Fibroblast of skin of abdomen (primary cell): ENCODE measurements around the gene BMPR1A.
A peak's percentile ranks its signal among the peaks of the same experiment; 100 is the strongest.
"Not testable (repeated sequence)": the region's sequence is repeated elsewhere in the genome, so short reads cannot be mapped to it uniquely, and the experiment has no call there.

ENCODE experiments used
- DNase-seq: peaks from one replicate; pipeline ENCODE4 v3.0.0-alpha.2; 2013

BMPR1A gene

DNA sequence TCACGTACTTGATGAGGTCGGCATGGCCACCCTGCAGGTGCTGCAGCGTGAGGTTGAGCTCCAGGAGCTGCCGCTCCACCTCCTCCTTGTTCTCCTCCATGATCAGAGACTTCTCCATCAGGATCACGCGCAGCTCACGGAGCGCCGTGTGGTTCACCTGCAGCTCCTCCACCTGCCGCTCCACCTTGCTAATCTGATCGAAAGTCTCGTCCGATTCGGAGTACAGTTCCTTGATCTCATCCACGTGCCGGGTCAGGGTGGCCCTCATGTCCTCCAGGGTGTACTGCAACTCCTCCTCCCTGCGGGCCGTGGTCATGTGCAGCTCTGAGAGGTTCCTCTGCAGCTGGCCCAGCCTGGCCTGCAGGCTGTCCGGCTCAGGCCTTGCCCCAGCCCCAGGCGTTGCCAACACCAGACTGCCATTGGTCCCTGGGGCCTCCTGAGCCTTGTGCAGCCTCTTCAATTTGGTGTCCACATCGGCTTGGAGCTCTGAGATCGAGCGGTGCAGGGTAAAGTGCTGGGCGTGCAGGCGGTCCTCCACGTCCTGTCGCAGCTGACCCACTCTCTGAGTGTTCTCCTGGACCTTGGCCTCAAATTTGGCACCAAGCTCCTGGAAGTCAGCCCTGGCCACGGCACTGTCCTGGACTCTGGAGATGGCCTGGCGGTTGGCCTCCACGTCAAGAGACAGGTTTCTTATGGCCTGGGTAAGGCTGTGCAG, 187.1 kb downstream of the BMPR1A start:
- DNase-seq = no peak

DNA sequence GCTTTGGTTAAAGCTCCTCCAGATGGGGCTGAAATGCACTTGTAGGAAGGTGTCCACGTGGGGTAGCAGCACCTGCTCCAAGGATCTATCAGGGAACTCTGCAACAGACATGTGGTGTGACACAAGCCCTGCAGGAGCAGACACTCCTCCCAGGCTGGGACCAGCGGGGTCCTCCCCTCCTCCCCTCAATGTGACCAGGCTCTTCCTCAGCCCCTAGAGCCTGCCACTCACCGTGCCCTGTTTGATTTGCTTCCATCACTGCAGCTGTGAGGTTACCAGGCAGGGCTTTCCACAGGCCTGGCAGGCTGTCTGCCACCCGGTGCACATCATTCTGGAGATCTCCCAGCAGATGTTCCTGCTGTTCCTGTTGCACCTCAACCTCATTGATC, 187.6 kb downstream of the BMPR1A start:
- DNase-seq = no peak

DNA sequence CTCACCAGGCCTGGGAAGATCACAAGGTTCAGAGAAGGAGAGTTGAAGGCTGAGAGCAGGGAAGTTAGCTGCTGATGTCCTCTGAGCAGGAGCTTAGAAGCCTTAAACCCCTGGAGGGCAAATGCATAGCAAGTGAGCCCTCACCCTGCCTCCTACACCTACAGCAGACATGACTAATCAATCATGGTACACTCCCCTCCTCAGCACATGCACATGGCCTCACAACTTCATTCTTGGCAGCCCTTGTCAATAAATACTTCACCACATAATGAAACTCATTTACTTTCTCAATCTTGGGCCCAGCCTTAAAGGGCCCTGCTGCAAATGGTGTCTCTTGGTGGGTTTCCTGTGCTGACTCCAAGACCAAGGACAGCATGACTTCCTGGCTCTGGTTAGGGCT, 188.1 kb downstream of the BMPR1A start:
- peak; percentile 28 for DNase-seq

DNA sequence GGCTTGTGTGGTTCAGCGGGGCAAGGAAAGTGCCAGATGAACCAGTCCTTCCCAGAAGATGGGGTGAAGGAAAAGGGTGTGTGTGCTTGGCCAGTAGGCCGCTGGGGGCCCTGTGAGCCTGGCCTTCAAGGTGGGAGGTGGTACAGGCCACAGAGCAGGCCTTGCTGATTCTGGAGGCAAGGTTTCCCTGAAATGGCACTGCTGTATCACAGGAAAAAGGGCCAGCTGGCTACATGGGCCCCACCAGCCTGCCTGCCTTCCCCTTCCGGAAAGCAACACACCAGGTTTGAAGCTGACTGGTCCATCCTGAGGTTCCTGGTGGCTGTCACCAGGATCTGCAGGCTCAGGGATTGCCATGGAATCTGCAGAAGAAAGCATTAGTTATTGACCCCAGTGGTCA, 188.5 kb downstream of the BMPR1A start:
- DNase-seq = no peak

DNA sequence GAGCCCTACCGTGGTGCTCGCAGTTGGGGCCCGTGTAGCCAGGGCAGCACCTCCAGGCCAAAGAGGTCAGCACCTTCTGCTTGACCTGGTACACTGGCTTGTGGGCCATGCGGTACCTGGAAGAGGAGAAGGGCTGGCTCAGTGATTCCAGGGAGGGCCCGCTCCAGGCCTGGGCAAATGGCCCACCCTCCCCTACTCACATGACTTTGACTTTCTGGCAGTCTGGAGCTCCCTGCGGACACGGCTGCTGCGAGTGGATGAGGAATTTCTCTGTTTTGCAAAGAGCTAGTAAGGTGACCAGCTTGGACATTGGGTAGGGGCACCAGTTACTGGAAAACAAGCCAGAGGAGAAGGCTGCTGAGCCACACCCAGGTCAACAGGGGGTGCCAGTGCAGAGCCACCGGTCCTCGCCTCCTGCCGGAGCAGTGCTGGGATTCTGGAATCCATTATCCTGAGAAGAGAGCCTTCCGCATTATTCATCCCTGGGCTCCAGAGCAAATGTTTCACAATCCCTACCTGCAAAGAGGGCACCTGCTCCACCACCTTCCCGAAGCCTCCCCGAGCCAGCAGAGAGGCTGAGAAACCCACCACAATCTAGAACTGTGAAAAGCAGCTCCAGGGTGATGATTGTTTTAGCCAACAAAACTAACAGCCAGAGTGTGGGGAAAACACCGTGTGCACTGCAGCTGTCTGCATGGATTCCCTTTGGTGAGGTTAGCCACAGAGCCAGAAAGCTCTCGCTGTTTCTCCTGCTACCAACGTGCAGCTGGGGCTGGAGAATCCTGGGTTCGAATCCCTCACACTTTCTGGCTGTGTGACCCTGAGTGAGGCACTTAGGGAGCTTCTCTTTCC, 189.2 kb downstream of the BMPR1A start:
- peak; percentile 40 for DNase-seq

DNA sequence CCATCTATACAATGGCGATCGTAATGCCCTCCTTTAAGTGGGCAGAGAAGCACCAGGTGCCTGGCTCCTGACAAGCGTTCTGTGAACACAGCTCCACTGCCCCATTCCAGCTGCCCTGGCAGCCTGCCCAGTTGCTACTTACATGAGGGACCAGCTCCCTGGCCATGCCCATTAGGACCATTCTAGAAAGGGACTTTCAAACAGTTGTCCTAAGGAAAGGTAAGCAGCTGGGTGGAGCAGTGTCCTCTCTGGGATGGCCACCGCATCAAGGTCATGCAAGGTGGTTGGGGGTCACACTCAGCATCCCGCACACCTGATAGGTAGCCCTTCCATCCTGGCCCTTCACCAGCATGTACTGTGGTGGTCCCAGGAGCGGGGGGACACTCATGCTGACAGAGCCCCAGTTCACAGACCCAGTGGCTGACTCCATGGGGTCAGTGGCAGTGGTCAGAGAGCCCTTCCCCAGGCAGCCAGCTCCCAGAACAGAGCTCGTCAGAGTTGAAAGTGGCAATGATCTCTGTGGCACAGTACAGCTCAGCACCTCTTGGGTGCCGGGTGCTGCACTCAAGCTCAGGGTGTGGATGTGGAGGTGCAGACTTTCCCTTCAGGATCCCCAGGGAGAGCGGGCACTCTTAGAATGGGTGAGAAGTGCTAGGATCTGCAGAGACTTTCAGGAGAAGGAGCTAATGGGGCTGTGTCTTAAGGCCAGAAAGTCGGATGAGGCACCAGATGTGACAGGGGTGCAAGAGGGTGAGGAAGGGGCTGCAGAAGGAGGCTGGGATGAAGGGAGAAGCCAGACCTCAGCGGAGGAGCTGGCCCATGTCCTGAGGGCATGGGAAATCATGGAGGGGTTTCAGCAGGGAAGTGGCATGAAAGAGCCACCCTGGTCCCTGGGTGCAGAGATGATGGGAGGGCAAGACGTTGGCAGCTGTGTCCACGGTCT, 190.1 kb downstream of the BMPR1A start:
- no peak for DNase-seq

DNA sequence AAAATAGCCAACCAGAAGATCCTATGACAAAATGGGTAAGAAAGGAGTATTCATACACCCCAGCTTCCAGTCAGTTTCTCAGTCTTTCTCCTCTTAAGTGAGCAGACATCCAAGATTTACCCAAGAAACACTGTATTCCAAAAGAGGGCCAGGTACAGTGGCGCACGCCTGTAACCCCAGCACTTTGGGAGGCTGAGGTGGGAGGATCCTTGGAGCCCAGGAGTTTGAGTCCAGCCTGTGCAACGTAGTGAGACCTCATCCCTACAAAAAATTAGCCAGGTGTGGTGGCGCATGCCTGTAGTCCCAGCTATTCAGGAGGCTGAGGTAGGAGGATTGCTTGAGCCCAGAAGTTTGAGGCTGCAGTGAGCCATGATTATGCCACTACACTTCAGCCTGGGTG, 191.4 kb downstream of the BMPR1A start:
- DNase-seq = not testable (repeated sequence)

DNA sequence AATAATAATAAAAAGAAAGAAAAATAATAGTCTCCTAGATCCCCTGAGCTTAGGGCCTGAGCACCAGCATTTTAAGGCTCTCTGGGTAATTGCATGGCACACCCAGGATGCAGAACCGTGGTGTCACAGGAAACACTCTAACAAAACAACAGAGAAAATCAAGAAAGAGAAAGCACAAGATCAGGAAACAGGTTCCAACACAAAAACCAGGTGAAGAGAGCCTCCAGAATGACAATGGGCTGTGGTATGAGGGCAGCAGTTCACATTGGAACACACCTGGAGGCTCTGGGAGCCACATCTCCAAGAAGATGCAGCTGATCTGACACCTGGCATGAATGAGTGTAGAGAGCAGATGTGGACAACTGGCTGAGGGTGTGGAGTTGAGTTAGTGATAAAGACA, 193.9 kb downstream of the BMPR1A start:
- no peak for DNase-seq

DNA sequence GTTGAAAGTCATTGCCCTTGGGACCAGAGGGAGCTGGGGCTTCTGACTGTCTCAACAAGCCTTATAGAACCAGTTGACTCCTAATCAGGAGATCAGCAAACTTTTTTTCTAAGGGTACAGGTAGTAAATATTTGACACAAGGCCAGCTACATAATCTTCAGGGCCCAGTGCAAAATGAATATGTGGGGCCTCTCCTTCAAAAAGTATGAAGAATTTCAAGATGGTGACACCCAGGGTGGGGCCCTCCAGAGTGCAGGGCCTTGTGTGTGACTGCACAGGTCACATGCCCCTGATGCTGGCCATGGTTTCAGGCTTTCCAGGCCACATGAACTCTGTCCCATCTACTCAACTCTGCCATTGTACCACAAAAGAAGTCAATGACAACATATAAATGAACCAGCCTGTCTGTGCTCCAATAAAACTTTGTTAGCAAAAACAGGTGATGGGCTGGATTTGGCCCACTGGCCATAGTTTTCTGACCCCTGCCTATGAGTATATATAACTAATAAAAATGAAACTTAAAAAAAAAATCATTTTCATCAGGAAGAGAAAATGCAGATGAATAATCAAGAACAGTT, 194.9 kb downstream of the BMPR1A start:
- no peak for DNase-seq

DNA sequence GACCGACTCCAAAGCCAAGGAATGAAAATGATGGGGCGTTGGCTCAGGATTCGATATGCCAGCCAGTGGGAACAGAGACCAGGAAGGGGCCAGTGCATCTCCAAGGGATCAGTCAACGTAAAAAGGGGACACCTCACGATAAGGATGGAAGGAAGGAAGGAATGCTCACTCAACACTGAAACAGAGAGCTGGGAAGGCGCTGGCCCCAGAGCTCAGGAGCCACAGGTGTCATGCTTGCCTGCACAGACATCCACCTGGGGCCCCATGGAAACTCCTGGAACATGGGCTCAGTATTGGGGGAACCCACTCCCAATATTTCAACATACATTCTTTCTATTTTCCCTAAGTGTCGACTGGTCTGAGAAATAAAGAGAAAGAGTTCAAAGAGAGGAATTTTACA, 195.7 kb downstream of the BMPR1A start:
- no peak for DNase-seq

DNA sequence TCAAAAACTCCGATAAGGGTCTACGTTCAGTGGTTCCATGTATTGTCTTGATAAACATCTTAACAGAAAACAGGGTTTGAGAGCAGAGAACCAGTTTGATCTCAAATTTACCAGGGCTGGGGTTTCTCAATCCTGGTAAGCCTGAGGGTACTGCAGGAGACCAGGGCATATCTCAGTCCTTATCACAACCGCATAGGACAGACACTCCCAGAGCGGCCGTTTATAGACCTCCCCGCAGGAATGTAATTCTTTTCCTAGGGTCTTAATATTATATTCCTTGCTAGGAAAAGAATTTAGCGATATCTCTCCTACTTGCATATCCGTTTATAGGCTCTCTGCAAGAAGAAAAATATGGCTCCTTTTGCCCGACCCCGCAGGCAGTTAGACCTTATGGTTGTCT, 196.3 kb downstream of the BMPR1A start:
- not testable (repeated sequence) for DNase-seq

DNA sequence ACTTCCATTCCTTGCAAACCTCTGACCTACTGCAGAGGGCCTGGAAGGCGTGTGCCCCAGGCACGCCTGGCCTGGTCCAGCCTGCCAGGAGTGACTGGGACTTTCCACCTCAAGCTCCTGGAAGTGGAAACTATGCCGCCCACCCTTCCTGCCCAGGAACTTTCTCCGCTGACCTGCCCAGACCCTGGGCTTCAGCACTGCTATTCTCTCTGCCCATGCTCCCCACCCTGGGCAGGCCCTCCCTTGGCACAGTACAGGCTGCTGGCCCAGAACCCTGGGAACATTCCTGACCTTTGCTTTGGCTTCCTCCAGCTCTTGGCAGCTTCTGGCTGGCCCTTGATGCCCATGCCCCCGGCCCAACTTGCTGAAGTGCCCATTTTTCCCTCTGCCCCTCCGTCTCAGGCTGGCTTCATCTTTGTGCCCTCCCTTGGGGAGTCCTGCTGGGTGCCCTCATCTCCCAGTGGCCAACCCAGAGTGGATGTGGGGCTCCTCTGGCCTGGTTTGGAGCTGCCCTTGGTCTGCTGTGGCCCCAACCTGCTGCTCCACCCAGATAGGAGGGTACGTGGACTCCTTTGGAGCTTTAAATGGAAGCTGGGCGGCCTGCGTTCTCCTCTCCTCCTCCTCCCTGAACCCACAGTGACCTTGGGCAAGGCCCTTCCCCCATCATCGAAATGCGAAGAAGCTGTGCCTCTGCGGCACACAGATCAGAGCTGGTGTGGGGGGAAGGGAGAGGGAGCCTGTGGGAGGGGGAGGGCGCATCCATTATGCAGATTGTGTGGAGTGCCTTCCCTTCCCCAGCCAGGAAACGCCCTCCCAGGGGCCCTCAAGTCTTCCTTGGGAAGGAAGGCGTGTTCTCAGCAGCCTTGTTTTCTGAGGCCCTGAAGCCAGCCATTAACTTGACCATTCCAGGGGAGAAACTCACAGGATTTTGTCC, 197.6 kb downstream of the BMPR1A start:
- DNase-seq = peak; percentile 74

DNA sequence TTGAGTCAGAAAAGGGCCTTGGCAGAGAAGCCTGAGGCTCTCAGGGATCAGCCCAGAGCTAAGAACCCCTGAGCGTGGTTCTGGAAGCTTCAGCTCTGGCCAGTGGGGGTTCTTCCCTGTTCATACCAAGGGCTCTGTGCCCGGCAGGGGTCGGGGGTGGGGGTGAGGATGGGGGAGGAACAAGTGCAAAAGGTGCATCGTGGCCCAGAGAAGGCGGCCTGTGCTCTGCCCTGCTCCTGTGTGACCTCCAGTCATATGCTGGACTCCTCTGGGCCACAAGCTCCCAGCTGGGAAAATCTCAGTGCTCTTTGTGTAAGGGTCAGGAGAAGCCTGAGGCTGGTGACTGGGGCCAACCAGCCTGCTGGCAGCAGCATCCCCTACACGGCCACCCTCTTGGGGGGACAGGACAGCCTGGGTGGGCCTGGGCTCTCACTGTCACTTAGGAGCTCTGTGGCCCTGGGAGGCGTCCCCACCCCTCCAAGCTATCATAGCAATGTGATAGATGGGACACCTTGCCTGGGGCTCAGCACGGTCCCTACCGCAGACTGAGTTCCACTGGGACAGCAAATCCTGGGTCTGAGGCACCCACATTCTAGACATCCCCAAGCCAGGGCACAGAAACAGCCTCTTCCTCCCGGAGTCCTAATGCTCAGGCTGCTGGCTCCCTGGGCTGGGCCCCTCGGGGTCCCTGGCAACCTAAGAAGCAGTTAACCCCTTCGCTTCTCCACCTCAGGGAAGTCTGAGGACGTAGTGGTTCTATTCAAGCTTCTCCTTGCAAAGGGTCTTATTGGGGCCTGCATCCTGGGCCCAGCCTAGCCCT, 198.5 kb downstream of the BMPR1A start:
- no peak for DNase-seq

DNA sequence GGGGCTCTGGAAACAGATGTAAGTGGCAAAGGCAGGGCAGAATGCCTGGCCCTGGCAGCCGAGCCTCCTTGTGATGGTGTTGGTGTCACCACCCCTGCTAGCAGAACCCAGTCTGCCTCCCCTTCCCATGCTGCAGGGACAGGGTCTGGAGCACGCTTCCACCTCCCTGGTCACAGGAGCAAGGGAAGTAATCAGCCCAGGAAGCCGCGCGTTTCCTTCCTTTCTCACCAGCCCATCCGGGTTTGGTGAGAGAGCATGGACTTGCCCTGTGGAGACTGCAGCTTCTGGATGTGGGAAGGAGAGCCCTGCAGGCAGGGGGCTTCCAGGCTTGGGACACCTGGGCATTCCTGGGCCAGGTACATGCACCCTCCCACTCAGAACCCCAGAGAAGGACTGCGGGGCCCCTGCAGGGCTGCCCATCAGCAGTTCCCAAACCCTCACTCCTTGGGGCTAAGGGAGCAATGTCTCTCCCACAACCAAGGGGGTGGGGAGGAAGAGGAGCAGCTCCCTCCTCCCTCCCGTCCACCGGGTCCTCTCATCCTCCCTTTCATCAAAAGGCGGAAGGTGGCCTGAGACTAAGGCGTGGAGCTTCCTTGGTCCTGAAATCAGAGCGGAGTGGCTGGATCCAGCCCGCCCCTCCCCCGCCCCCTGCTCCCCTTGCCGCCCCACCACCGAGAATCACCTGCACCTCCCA, 199.2 kb downstream of the BMPR1A start:
- no peak for DNase-seq

DNA sequence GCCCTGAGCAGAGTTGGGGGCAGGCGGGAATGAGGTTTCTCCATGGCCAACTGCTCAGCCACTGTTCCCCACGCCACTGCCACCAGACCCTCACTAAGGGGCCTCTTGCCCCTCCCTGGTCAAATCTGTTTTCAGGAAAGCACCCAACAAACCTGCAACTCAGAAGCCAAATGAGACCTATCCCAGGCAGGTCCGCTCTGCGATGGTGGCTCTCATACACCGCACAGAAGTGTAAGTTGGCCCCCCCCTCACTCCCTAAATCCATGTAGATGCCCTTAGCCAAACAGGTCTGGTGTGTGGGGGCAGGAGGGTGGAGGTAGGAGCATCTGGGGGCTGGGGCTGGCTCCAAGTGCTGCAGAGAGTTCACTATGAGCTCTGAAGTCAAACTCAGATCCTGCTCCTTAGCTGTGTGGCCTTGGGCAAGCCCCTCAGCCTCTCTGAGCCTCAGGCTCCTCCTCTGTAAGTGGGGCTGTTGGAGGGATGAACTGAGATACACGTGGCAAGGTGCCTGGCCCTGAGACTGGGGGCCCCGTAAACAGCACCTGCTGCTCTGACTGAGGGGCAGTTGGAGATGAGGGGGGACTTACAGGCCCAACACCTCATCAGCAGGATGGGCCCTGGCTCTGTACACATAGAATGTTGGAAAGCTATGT, 199.9 kb downstream of the BMPR1A start:
- no peak for DNase-seq

DNA sequence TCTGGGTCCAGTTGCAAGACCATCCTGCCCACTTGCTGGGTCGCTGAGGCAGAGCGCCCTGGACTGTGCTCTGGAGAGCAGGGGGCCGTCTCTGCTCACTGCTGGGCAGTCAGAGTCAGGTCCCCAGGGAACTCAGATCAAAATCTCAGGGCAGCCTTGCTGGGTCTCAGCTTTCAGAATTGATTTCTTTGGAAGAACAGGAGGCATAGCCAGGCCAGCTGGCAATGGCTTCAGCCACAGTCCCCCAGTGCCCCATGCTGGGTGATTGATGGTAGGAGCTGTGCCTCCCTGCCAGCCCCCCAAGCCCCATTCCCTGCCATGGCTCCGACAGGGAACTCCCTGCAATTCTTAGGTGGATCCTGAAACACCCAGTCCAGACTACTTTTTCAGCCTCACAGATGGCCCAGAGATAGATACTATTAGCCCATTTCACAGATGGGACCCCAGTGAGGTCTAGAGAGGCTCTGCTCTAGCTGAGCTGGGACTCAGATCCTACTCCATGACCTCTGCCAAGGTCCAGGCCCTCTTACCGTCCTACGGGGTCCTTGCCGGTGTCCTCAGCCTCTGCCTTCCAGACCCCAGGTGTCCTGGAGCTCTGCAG, 200.5 kb downstream of the BMPR1A start:
- DNase-seq = no peak

DNA sequence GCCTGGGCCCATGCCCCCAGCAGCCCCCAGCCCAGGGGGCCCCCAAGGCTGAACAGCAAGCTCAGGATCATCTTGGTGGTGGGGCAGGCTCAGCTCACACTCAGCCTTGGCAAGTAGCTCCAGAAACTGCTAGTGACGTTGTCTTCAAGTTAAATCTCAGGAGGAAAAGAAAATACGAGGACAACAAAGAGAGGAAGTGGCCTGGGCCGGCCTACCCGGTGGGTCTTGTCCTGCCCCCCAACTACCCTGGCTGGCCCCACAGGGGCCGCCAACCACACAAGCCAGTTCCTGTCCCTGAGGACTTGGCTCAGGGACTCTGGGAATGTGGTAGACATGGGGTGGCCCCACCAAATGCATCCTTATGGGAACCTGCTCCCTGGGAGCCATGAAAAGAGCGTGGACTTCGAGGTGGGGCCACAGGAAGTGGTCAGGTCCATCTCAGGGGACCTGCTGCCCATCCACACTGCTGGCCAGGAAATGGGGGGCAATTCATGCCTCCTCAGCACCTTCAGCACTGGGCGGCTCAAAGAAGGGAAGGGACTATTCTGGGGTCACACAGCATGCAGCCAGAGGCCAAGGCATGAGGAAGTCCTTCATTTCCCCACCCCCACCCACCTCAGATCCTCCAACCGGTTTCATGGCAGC, 201.2 kb downstream of the BMPR1A start, which contains the start of gene MMRN2:
Gene MMRN2 (minus strand): TSS at position 145 of the 645 bp plus-strand sequence. CDS start 74 bp downstream, at position 71.
- DNase-seq = no peak
